ENCODE data around the gene KIF5B. TPM values are rescaled to one million over a fixed set of nuclear protein-coding genes. Genes with fewer than 3 reads are reported as not detected.

The KIF5B gene
- total and polyA plus RNA-seq, 9 of the 15 experiments (the other 6 are each of a cell fraction or from before 2014, with no cell fraction given), result 24.4 to 94.4 (median 68.9) TPM

- TF ChIP-seq SMC3 (conservative IDR thresholded peaks at IDR 0.05; ENCODE audit: insufficient read depth, low read depth, low read length) (no peak), NCOR1 (IDR thresholded peaks at IDR 0.05) (no peak), HOXB6 (CRISPR knock-in tag; IDR thresholded peaks at IDR 0.05; ENCODE audit: borderline replicate concordance) (no peak), HNRNPK (IDR thresholded peaks at IDR 0.05; ENCODE audit: low read depth, low read length, poor library complexity, severe bottlenecking) (no peak), IRF1 (CRISPR knock-in tag; IDR thresholded peaks at IDR 0.05; ENCODE audit: borderline replicate concordance) (no peak), BRD9 (IDR thresholded peaks at IDR 0.05; ENCODE audit: low read depth, partially characterized antibody) (no peak), CXXC5 (CRISPR knock-in tag; IDR thresholded peaks at IDR 0.05) (peak; percentile 52), PHF20 (IDR thresholded peaks at IDR 0.05; ENCODE audit: partially characterized antibody) (no peak), ZBED1 (IDR thresholded peaks at IDR 0.05) (no peak), ZNF217 (CRISPR knock-in tag; IDR thresholded peaks at IDR 0.05) (no peak), ZSCAN32 (CRISPR knock-in tag; IDR thresholded peaks at IDR 0.05) (no peak), BCL6 (CRISPR knock-in tag; IDR thresholded peaks at IDR 0.05) (no peak), NONO (IDR thresholded peaks at IDR 0.05; ENCODE audit: low read depth in 2 of 2, low read length in 1 of 2) (peak; percentile 12 to 92; a peak in 3 of 4 replicates), ZNF507 (tag; conservative IDR thresholded peaks at IDR 0.05) (no peak), RBM17 (IDR thresholded peaks at IDR 0.05; ENCODE audit: borderline replicate concordance, low read depth, low read length) (no peak), NRF1 (conservative IDR thresholded peaks at IDR 0.05 in 1 of 2, IDR thresholded peaks at IDR 0.05 in 1 of 2) (peak; percentile 94 to 95), ZFP30 (CRISPR knock-in tag; IDR thresholded peaks at IDR 0.05; ENCODE audit: borderline replicate concordance) (no peak), ZNF444 (CRISPR knock-in tag; IDR thresholded peaks at IDR 0.05) (0 out of 2 replicates have a peak, but pooled peaks have one; percentile 25), HDAC8 (tag; IDR thresholded peaks at IDR 0.05) (no peak), CHD4 (IDR thresholded peaks at IDR 0.05; ENCODE audit: insufficient read depth, insufficient replicate concordance, low read depth, low read length, poor library complexity, severe bottlenecking) (no peak), PHTF2 (CRISPR knock-in tag; IDR thresholded peaks at IDR 0.05) (no peak), RBM34 (IDR thresholded peaks at IDR 0.05; ENCODE audit: borderline replicate concordance, insufficient read depth, low read length) (no peak)
- TF ChIP-seq, protein P1, sequence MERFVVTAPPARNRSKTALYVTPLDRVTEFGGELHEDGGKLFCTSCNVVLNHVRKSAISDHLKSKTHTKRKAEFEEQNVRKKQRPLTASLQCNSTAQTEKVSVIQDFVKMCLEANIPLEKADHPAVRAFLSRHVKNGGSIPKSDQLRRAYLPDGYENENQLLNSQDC (CRISPR knock-in tag; IDR thresholded peaks at IDR 0.05), result peak; percentile 91
- TF ChIP-seq, protein P2, sequence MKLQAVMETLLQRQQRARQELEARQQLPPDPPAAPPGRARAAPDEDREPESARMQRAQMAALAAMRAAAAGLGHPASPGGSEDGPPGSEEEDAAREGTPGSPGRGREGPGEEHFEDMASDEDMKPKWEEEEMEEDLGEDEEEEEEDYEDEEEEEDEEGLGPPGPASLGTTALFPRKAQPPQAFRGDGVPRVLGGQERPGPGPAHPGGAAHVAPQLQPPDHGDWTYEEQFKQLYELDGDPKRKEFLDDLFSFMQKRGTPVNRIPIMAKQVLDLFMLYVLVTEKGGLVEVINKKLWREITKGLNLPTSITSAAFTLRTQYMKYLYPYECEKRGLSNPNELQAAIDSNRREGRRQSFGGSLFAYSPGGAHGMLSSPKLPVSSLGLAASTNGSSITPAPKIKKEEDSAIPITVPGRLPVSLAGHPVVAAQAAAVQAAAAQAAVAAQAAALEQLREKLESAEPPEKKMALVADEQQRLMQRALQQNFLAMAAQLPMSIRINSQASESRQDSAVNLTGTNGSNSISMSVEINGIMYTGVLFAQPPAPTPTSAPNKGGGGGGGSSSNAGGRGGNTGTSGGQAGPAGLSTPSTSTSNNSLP (IDR thresholded peaks at IDR 0.05; ENCODE audit: borderline replicate concordance, low read depth, low read length), result no peak
- TF ChIP-seq, protein P3, sequence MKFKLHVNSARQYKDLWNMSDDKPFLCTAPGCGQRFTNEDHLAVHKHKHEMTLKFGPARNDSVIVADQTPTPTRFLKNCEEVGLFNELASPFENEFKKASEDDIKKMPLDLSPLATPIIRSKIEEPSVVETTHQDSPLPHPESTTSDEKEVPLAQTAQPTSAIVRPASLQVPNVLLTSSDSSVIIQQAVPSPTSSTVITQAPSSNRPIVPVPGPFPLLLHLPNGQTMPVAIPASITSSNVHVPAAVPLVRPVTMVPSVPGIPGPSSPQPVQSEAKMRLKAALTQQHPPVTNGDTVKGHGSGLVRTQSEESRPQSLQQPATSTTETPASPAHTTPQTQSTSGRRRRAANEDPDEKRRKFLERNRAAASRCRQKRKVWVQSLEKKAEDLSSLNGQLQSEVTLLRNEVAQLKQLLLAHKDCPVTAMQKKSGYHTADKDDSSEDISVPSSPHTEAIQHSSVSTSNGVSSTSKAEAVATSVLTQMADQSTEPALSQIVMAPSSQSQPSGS (CRISPR knock-in tag; IDR thresholded peaks at IDR 0.05), result no peak
These were observed at the start of gene KIF5B (continued) for GRCh38 chr10:32056136-32057035.

Measured in K562 (cell line).